H1 (cell line): ENCODE results near the gene TAGLN3. TPM values are rescaled to one million over a fixed set of nuclear protein-coding genes. Genes with fewer than 3 reads are reported as not detected.

Source experiments
- CTCF ChIA-PET: fragments of 300-600 bp; sonication (Branson Sonifier 250); formaldehyde crosslinking; loops from one replicate; lab custom pipeline; 2021; ENCODE audit not compliant: partially characterized antibody; lab: Charles Lee
- POLR2A ChIA-PET: fragments of 300-600 bp; sonication (Branson Sonifier 250); formaldehyde crosslinking; loops from one replicate; lab custom pipeline; 2021; ENCODE audit warnings: inconsistent platforms; ENCODE audit not compliant: partially characterized antibody; lab: Charles Lee
- DNase-seq, 2 experiments: peaks; one replicate each; pipeline versions ENCODE4 v3.0.0 to v3.0.0-alpha.2; 2010 to 2022; ENCODE audit warnings: low spot score in 2 of 2, low read depth in 1 of 2, mixed read lengths in 1 of 2
- FAIRE-seq: peaks from 2 replicates; lab custom pipeline; 2011; peaks lifted over from hg19 to GRCh38; lab: Jason Lieb, UNC
- H2AFZ ChIP-seq: 2 replicates; pipeline ENCODE4 v1.8.1; 2012; ENCODE audit warnings: low read length, inconsistent platforms
- H2AK5ac ChIP-seq: 2 replicates; pipeline ENCODE4 v1.6.1; 2013; ENCODE audit warnings: low read depth, low read length
- H2BK120ac ChIP-seq: replicated peaks from 2 replicates; pipeline ENCODE3; 2013; ENCODE audit warnings: low read depth, low read length, inconsistent platforms
- H2BK12ac ChIP-seq: 2 replicates; pipeline ENCODE4 v1.6.1; 2013; ENCODE audit warnings: low read depth, low read length
- H2BK15ac ChIP-seq: 2 replicates; pipeline ENCODE4 v1.6.1; 2013; ENCODE audit warnings: low read length
- H2BK20ac ChIP-seq: 2 replicates; pipeline ENCODE4 v1.6.1; 2013; ENCODE audit warnings: low read length
- H2BK5ac ChIP-seq: 2 replicates; pipeline ENCODE4 v1.6.1; 2013; ENCODE audit warnings: low read depth, low read length
- H3K14ac ChIP-seq: 2 replicates; pipeline ENCODE4 v1.6.1; 2013; ENCODE audit warnings: inconsistent platforms; ENCODE audit not compliant: insufficient read length
- H3K18ac ChIP-seq: 2 replicates; pipeline ENCODE4 v1.6.1; 2013; ENCODE audit warnings: low read length; ENCODE audit errors: extremely low read depth
- H3K23ac ChIP-seq: 2 replicates; pipeline ENCODE4 v1.6.1; 2013; ENCODE audit warnings: inconsistent platforms; ENCODE audit not compliant: insufficient read length
- H3K23me2 ChIP-seq: 2 replicates; pipeline ENCODE4 v1.6.1; 2013; ENCODE audit warnings: low read depth, low read length
- H3K27ac ChIP-seq: 2 replicates; pipeline ENCODE4 v1.6.1; 2011; ENCODE audit warnings: low read depth, low read length, inconsistent platforms
- H3K27me3 ChIP-seq, 4 experiments: replicated peaks in 1 of 4; 1 replicate in 1 of 4; 2 replicates in 3 of 4; pipeline versions ENCODE4 v1.6.1 to v1.8.1; 2011 to 2013; ENCODE audit warnings: low read length in 3 of 4, mild to moderate bottlenecking in 3 of 4, inconsistent platforms in 2 of 4, mixed read lengths in 2 of 4, moderate library complexity in 1 of 4; ENCODE audit not compliant: control insufficient read depth in 3 of 4, insufficient read depth in 3 of 4; ENCODE audit errors: extremely low read depth in 1 of 4
- H3K36me3 ChIP-seq, 4 experiments: 2 replicates each; pipeline versions ENCODE4 v1.6.1 to v1.8.1; 2011 to 2013; ENCODE audit warnings: mild to moderate bottlenecking in 4 of 4, low read length in 3 of 4, moderate library complexity in 2 of 4, control low read depth in 1 of 4, inconsistent platforms in 1 of 4; ENCODE audit not compliant: insufficient read depth in 4 of 4, control insufficient read depth in 2 of 4
- H3K4ac ChIP-seq: replicated peaks from 2 replicates; pipeline ENCODE3; 2013; ENCODE audit warnings: low read length, low read depth, mixed read lengths, inconsistent platforms; ENCODE audit not compliant: insufficient read length
- H3K4me1 ChIP-seq, 4 experiments: replicated peaks in 1 of 4; 1 replicate in 1 of 4; 2 replicates in 3 of 4; pipeline versions ENCODE4 v1.6.1 to v1.8.1; 2011 to 2013; ENCODE audit warnings: low read length in 3 of 4, inconsistent platforms in 2 of 4, mixed read lengths in 1 of 4; ENCODE audit not compliant: insufficient read depth in 4 of 4, control insufficient read depth in 3 of 4
- H3K4me2 ChIP-seq, 2 experiments: 2 replicates each; pipeline versions ENCODE4 v1.6.1 to v1.8.1; 2011 to 2013; ENCODE audit warnings: low read depth in 2 of 2, low read length in 2 of 2, control low read depth in 1 of 2, inconsistent platforms in 1 of 2, mild to moderate bottlenecking in 1 of 2; ENCODE audit not compliant: insufficient read depth in 1 of 2
- H3K4me3 ChIP-seq, 4 experiments: fragments of 200-600, 300-600 bp in 1 of 4; sonication (generic), shearing (Covaris generic), sonication (Bioruptor Twin) in 1 of 4; 2 replicates each; pipeline versions ENCODE4 v1.5.1 to v1.8.1; 2011 to 2016; ENCODE audit warnings: low read length in 4 of 4, low read depth in 3 of 4, control low read depth in 2 of 4, inconsistent platforms in 2 of 4, mild to moderate bottlenecking in 2 of 4, mixed read lengths in 1 of 4, moderate library complexity in 1 of 4; ENCODE audit not compliant: insufficient read depth in 2 of 4; ENCODE audit errors: extremely low read depth in 1 of 4
- H3K56ac ChIP-seq: replicated peaks from 2 replicates; pipeline ENCODE3; 2013; ENCODE audit warnings: low read depth, mild to moderate bottlenecking, mixed read lengths, low read length, inconsistent platforms; ENCODE audit not compliant: insufficient read length
- H3K79me1 ChIP-seq: 2 replicates; pipeline ENCODE4 v1.6.1; 2013; ENCODE audit warnings: low read depth, low read length, control low read depth
- H3K79me2 ChIP-seq, 2 experiments: 2 replicates each; pipeline versions ENCODE4 v1.6.1 to v1.8.1; 2012 to 2013; ENCODE audit warnings: low read length in 2 of 2, mild to moderate bottlenecking in 2 of 2, inconsistent platforms in 1 of 2; ENCODE audit not compliant: insufficient read depth in 2 of 2, control insufficient read depth in 1 of 2
- H3K9ac ChIP-seq, 4 experiments: replicated peaks in 1 of 4; 1 replicate in 1 of 4; 2 replicates in 3 of 4; pipeline versions ENCODE4 v1.6.1 to v1.8.1; 2011 to 2013; ENCODE audit warnings: low read depth in 3 of 4, low read length in 3 of 4, control low read depth in 2 of 4, mild to moderate bottlenecking in 2 of 4, moderate library complexity in 2 of 4, inconsistent platforms in 1 of 4; ENCODE audit errors: extremely low read depth in 1 of 4
- H3K9me3 ChIP-seq, 2 experiments: 2 replicates each; pipeline versions ENCODE4 v1.6.1 to v1.8.1; 2012 to 2013; ENCODE audit warnings: mild to moderate bottlenecking in 2 of 2, moderate library complexity in 2 of 2, control low read depth in 1 of 2, inconsistent platforms in 1 of 2, low read depth in 1 of 2, low read length in 1 of 2, mixed read lengths in 1 of 2; ENCODE audit not compliant: insufficient read depth in 2 of 2
- H4K20me1 ChIP-seq, 2 experiments: replicated peaks in 1 of 2; 2 replicates each; pipeline versions ENCODE3 to v1.8.1; 2011 to 2013; ENCODE audit warnings: inconsistent platforms in 2 of 2, low read length in 2 of 2, mild to moderate bottlenecking in 1 of 2; ENCODE audit not compliant: insufficient read depth in 2 of 2, control insufficient read depth in 1 of 2
- H4K5ac ChIP-seq: 2 replicates; pipeline ENCODE4 v1.6.1; 2013; ENCODE audit warnings: low read length, low read depth, mixed read lengths, inconsistent platforms; ENCODE audit not compliant: insufficient read length
- H4K8ac ChIP-seq: 2 replicates; pipeline ENCODE4 v1.8.0; 2013; ENCODE audit warnings: mild to moderate bottlenecking, moderate library complexity, low read length, inconsistent platforms; ENCODE audit not compliant: insufficient read depth; ENCODE audit errors: extremely low read depth
- H4K91ac ChIP-seq: replicated peaks from 2 replicates; pipeline ENCODE3; 2013; ENCODE audit warnings: low read length, mixed read lengths, inconsistent platforms; ENCODE audit not compliant: insufficient read length
- CBX8 ChIP-seq: fragments of 300-800, 300-1000 bp; sonication (generic); IDR thresholded peaks from 2 replicates; pipeline ENCODE4 v1.7.1; 2016; ENCODE audit warnings: low read depth, low read length, borderline replicate concordance
- CHD1 ChIP-seq: IDR thresholded peaks from 2 replicates; pipeline ENCODE4 v1.6.1; 2012; ENCODE audit warnings: low read depth, low read length, improper control_type of control experiment
- CREB1 ChIP-seq: IDR thresholded peaks from 2 replicates; pipeline ENCODE4 v1.6.1; 2012; ENCODE audit warnings: inconsistent platforms
- NANOG ChIP-seq: IDR thresholded peaks from 2 replicates; pipeline ENCODE4 v1.6.1; 2011; ENCODE audit warnings: low read length, low read depth, mild to moderate bottlenecking, inconsistent platforms; ENCODE audit not compliant: insufficient read depth, poor library complexity, severe bottlenecking
- SIX5 ChIP-seq: IDR thresholded peaks from 2 replicates; pipeline ENCODE4 v1.6.1; 2011; ENCODE audit warnings: mild to moderate bottlenecking, low read depth, low read length
- WGBS, 2 experiments: shearing (Covaris generic) in 1 of 2; methylation state at CpG; one replicate each; pipeline versions ENCODE4 v1.1.6 to v1.1.7; 2013 to 2015; ENCODE audit warnings: low lambda C conversion rate in 2 of 2, mixed read lengths in 2 of 2, inconsistent platforms in 1 of 2, low coverage in 1 of 2, missing lambda C conversion rate in 1 of 2; ENCODE audit not compliant: insufficient replicate concordance in 2 of 2, insufficient coverage in 1 of 2, insufficient read length in 1 of 2; ENCODE audit errors: extremely low coverage in 1 of 2, missing lambda C conversion rate in 1 of 2; 5-methylcytosine and 5-hydroxymethylcytosine counted together
- polyA plus RNA-seq, 7 experiments: library from polyadenylated mRNA; depleted of rRNA in 3 of 7; stranded (reverse) in 5 of 7; unstranded in 2 of 7; fragments of >200 nt in 5 of 7; fragments of 200-250 nt in 2 of 7; gene quantifications; 1 replicate in 5 of 7; 2 replicates in 1 of 7; 4 replicates in 1 of 7; pipeline versions ENCODE4 v1.2.1 to v1.2.3, GENCODE V29; 2011 to 2013; ENCODE audit warnings: missing spikeins in 2 of 7, mixed read lengths in 2 of 7
- total RNA-seq: library from RNA; stranded (reverse); fragmentation: NEBNext Ultra II Directional; extraction: Animal tissue kit (Norgen Biotek cat#: 25700); gene quantifications from 2 replicates; pipeline ENCODE4 v1.2.1, GENCODE V29; 2021
- TF ChIP-seq, protein P1 (sequence below): IDR thresholded peaks from 2 replicates; pipeline ENCODE4 v1.6.1; 2012; ENCODE audit warnings: low read length, inconsistent platforms
- TF ChIP-seq, protein P2 (sequence below): IDR thresholded peaks from 2 replicates; pipeline ENCODE4 v1.6.1; 2012; ENCODE audit warnings: inconsistent platforms

The TAGLN3 gene
- total and polyA plus RNA-seq, 2 of the 8 experiments (the other 6 are each of a cell fraction or from before 2014, with no cell fraction given) = 6.3 to 7.5 TPM

DNA sequence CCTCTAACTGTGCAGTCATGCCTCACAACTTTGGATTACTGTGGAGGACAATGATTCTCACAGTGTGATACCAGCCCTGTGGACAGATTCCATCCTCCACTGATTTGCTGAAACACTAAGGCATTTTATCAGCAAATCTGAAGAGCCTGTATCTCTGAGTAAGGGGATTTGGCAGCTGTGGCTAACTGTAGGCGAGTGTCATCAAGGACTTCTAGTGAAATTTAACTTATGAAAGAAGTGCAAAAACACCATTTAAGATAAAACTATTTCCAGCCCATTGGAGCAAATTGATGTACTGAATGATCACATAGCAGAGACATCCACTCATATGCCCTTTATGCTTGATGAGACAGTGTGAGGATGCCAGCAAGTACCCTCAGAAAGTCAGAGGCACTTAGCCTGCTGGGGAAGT is 22.0 kb downstream of the TAGLN3 start:
- no peak overlapping the region for H3K4me2 ChIP-seq
- no peak for DNase-seq
- FAIRE-seq = no peak
- no peak overlapping the region for H3K18ac ChIP-seq
- no peak overlapping the region for H4K91ac ChIP-seq
- H3K4me3 ChIP-seq = no peak overlapping the region
- no peaks in the 10 kb centered on the region for H3K79me2 ChIP-seq
- no peak overlapping the region for H3K4ac ChIP-seq
- H2BK120ac ChIP-seq = no peak overlapping the region
- CTCF ChIA-PET = interaction anchor here (1.1 to 4.2 kb wide), 3 partner anchors 8 to 31 kb away, joined by 5 to 15 read pairs (median 13); no protein-coding TSS in a partner anchor
- H3K27ac ChIP-seq = no peak overlapping the region
- H3K14ac ChIP-seq = no peak overlapping the region
- POLR2A ChIA-PET = no interaction called here
- H3K27me3 ChIP-seq = no peaks in the 10 kb centered on the region
- H4K5ac ChIP-seq = no peak overlapping the region
- H2BK12ac ChIP-seq = no peak overlapping the region
- H3K56ac ChIP-seq = no peak overlapping the region
- H2AFZ ChIP-seq = no peak overlapping the region
- no peaks in the 10 kb centered on the region for H4K20me1 ChIP-seq
- H3K36me3 ChIP-seq = no peaks in the 10 kb centered on the region
- H3K23me2 ChIP-seq = no peaks in the 10 kb centered on the region
- no peak overlapping the region for H2BK5ac ChIP-seq
- WGBS, 2 experiments = 100% methylated on average over 1 of the region's 1 CpG; no CpG with 5 or more reads in 1 of the 2 experiments
- H3K9ac ChIP-seq = no peak overlapping the region
- no peak overlapping the region for H2AK5ac ChIP-seq
- H3K23ac ChIP-seq = no peak overlapping the region
- TF ChIP-seq NANOG (no peak), CBX8 (no peak), CREB1 (no peak), SIX5 (no peak), CHD1 (no peak)
- TF ChIP-seq, protein P1, sequence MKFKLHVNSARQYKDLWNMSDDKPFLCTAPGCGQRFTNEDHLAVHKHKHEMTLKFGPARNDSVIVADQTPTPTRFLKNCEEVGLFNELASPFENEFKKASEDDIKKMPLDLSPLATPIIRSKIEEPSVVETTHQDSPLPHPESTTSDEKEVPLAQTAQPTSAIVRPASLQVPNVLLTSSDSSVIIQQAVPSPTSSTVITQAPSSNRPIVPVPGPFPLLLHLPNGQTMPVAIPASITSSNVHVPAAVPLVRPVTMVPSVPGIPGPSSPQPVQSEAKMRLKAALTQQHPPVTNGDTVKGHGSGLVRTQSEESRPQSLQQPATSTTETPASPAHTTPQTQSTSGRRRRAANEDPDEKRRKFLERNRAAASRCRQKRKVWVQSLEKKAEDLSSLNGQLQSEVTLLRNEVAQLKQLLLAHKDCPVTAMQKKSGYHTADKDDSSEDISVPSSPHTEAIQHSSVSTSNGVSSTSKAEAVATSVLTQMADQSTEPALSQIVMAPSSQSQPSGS = no peak
- TF ChIP-seq, protein P2, sequence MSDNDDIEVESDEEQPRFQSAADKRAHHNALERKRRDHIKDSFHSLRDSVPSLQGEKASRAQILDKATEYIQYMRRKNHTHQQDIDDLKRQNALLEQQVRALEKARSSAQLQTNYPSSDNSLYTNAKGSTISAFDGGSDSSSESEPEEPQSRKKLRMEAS = no peak
- no peaks in the 10 kb centered on the region for H3K4me1 ChIP-seq
- H3K9me3 ChIP-seq = no peaks in the 10 kb centered on the region
- no peaks in the 10 kb centered on the region for H3K79me1 ChIP-seq
- no peak overlapping the region for H4K8ac ChIP-seq
- no peak overlapping the region for H2BK15ac ChIP-seq
- no peak overlapping the region for H2BK20ac ChIP-seq
